ENCODE measurements around the gene MST1R.
A peak's percentile ranks its signal among the peaks of the same experiment; 100 is the strongest.
"Not testable (repeated sequence)": the region's sequence is repeated elsewhere in the genome, so short reads cannot be mapped to it uniquely, and the experiment has no call there.

The MST1R gene

DNA sequence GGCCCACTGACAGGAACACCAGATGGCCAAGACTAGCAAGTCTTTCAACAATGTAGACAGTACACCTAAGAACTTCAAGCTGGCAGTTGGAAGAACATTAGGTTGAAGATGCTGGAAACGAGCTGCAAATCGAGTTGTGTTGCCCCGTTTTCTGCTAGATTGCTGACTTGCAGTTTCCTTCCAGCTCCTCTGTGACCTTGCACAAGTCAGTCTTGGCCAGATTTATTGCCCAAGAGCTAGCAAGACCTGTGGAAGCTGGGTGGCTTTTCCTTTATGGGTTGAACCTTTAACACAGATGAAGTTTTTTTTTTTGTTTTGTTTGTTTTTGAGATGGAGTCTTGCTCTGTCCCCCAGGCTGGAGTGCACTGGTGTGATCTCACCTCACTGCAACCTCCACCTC lies 33.4 kb upstream of the MST1R start:
- no peak overlapping the region for H3K4me3 ChIP-seq (ENCODE audit: low read depth, low read length)
- TF ChIP-seq, protein P1, sequence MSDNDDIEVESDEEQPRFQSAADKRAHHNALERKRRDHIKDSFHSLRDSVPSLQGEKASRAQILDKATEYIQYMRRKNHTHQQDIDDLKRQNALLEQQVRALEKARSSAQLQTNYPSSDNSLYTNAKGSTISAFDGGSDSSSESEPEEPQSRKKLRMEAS (IDR thresholded peaks at IDR 0.05; ENCODE audit: low read depth, low read length), result no peak
- TF ChIP-seq MYC (IDR thresholded peaks at IDR 0.05; ENCODE audit: low read depth, low read length), result no peak
- TF ChIP-seq, protein P2, sequence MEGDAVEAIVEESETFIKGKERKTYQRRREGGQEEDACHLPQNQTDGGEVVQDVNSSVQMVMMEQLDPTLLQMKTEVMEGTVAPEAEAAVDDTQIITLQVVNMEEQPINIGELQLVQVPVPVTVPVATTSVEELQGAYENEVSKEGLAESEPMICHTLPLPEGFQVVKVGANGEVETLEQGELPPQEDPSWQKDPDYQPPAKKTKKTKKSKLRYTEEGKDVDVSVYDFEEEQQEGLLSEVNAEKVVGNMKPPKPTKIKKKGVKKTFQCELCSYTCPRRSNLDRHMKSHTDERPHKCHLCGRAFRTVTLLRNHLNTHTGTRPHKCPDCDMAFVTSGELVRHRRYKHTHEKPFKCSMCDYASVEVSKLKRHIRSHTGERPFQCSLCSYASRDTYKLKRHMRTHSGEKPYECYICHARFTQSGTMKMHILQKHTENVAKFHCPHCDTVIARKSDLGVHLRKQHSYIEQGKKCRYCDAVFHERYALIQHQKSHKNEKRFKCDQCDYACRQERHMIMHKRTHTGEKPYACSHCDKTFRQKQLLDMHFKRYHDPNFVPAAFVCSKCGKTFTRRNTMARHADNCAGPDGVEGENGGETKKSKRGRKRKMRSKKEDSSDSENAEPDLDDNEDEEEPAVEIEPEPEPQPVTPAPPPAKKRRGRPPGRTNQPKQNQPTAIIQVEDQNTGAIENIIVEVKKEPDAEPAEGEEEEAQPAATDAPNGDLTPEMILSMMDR (IDR thresholded peaks at IDR 0.05; ENCODE audit: low read depth, low read length), result no peak
- no peak for TF ChIP-seq POLR2A (IDR thresholded peaks at IDR 0.05; ENCODE audit: extremely low read depth, insufficient read length)
- peak; percentile 41 for DNase-seq (ENCODE audit: low read depth)

DNA sequence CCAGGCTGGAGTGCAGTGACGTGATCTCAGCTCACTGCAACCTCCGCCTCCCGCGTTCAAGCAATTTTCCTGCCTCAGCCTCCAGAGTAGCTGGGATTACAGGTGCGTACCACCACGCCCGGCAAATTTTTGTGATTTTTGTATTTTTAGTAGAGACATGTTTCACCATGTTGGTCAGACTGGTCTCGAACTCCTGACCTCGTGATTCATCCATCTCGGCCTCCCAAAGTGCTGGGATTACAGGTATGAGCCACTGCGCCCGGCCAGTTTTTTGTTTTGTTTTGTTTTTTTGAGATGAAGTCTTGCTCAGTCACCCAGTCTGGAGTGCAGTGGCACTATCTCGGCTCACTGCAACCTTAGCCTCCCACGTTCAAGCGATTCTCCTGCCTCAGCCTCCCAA lies 28.6 kb upstream of the MST1R start:
- not testable (repeated sequence) for H3K4me3 ChIP-seq (ENCODE audit: low read depth, low read length); DNase-seq (ENCODE audit: low read depth)

DNA sequence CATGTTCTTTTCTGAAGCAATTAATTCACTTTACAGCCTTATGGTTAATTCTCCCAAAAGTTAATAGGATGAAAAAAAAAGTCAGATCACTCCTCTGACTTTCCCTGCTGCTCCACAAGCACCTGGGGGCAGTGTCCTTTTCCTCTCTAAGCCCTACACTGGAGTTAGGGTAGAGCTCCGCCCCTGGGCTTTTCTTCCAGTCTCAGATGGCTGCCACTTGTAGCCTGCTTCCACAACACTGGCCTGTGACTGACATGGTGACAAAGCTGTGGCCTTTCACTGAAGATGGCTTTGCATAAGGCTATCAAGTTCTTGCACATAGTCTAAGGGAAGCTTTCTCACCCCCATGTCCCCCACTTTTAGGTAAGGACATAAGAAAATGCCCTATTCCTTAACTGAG lies 27.2 kb upstream of the MST1R start:
- TF ChIP-seq POLR2A (IDR thresholded peaks at IDR 0.05; ENCODE audit: extremely low read depth, insufficient read length) (no peak), MYC (IDR thresholded peaks at IDR 0.05; ENCODE audit: low read depth, low read length) (no peak)
- TF ChIP-seq, protein P1 (IDR thresholded peaks at IDR 0.05; ENCODE audit: low read depth, low read length), result no peak
- TF ChIP-seq, protein P2 (IDR thresholded peaks at IDR 0.05; ENCODE audit: low read depth, low read length), result no peak
- no peak overlapping the region for H3K4me3 ChIP-seq (ENCODE audit: low read depth, low read length)
- DNase-seq (ENCODE audit: low read depth), result peak; percentile 51

DNA sequence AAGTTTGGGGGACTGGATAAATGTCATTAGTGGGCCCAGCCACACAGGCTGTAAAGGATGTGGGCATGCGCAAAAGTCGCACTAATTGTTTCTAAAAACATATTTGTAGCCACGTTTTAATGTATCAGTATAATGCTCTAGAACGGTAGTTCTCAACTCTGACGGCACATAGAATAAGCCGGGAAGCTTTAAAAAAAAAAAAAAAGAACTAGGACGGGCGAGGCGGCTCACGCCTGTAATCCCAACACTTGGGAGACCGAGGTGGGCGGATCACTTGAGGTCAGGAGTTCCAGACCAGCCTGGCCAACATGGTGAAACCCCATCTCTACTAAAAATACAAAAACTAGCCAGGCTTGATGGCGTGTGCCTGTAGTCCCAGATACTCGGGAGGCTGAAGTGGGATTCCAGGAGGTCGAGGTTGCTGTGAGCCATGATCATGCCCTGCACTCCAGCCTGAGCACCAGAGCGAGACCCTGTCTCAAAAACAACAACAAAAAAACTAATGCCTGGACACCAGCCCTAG lies 26.6 kb upstream of the MST1R start:
- DNase-seq (ENCODE audit: low read depth), result no peak

DNA sequence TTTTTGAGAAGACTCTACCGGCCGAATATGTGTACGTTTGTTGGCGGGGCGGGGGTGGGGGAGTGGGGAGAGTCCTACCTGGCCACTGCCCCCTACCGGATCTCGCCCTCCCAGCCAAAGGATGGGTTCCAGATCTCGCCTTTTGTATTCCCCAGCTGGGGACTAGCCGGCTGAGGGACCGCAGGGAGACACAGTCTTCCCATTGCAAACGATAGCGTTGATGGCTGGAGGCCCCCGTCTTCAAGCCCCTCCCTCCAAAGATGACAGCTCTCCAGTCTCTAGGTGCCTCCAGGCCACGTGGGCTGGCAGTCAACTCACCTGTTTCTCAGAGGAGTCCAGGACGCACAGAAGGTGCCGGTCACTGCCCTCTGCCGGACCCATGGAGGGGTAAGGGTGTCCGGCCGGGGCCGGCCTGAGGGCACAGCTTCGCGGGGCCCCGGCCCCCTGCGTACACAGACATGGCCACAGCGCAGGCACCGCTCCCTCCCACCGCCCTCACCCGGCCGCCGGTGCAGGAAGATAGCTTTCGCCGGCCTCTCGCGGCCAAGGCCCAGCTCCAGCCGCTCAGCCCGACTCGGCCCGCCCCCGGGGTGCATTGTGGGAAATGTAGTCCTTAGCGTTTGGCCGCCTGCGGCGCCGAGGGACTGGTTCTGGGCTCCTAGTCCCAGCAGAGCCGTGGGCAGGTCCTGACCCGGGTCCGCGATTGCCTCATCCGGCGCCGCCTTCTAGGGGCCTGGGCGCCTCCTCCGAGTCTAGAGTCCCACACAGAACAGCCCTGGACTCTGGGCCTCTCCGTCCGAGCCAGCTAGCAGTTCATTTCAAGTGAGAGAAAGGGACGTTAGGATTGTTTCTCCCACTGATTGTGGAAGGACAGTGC lies 25.9 kb upstream of the MST1R start, which contains the start of gene MON1A:
Gene MON1A, minus strand, starts transcription at position 521 of the 877 bp plus-strand sequence. CDS start 16,465 bp downstream, outside the sequence.
- TF ChIP-seq, protein P1 (IDR thresholded peaks at IDR 0.05; ENCODE audit: low read depth, low read length), result peak; percentile 91
- TF ChIP-seq POLR2A (IDR thresholded peaks at IDR 0.05; ENCODE audit: extremely low read depth, insufficient read length) (peak; percentile 47), MYC (IDR thresholded peaks at IDR 0.05; ENCODE audit: low read depth, low read length) (no peak; the same call in none of the 2 replicates)
- TF ChIP-seq, protein P2 (IDR thresholded peaks at IDR 0.05; ENCODE audit: low read depth, low read length), result peak; percentile 10
- DNase-seq (ENCODE audit: low read depth), result peak; percentile 88
- peak within 1 kb of the TSS; percentile 80 for H3K4me3 ChIP-seq (ENCODE audit: low read depth, low read length)

More for the DNA sequence above, 26.6 kb upstream of the MST1R start:
- TF ChIP-seq MYC (IDR thresholded peaks at IDR 0.05; ENCODE audit: low read depth, low read length) (no peak), POLR2A (IDR thresholded peaks at IDR 0.05; ENCODE audit: extremely low read depth, insufficient read length) (no peak)
- TF ChIP-seq, protein P2 (IDR thresholded peaks at IDR 0.05; ENCODE audit: low read depth, low read length), result no peak
- TF ChIP-seq, protein P1 (IDR thresholded peaks at IDR 0.05; ENCODE audit: low read depth, low read length), result no peak
- peak overlapping the region; percentile 80 for H3K4me3 ChIP-seq (ENCODE audit: low read depth, low read length)

DNA sequence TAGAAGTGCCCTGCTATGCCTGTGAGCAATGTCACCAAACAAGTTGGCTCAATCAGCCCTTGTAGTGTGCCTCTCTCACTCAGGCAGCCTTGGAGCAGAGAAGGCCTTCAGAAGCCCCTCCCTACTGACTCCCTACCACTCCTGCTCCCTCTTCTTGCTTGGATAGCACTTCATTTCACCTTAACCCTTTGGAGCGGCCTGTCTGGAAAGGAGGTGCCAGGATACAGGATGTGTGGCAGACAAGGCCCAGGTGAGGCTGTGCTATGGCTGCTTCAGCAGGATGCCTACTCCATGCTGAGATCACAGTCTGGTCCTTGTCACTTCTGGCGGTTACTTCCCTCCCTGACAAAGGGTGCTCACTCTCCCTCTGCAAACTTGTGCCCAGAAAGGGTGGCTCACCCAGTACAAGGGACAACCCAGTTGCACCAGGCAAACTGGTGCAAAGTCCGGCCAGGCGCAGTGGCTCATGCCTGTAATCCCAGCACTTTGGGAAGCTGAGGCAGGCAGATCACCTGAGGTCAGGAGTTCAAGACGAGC lies 24.9 kb upstream of the MST1R start:
- TF ChIP-seq, protein P1 (IDR thresholded peaks at IDR 0.05; ENCODE audit: low read depth, low read length), result no peak
- TF ChIP-seq, protein P2 (IDR thresholded peaks at IDR 0.05; ENCODE audit: low read depth, low read length), result no peak
- TF ChIP-seq MYC (IDR thresholded peaks at IDR 0.05; ENCODE audit: low read depth, low read length) (no peak), POLR2A (IDR thresholded peaks at IDR 0.05; ENCODE audit: extremely low read depth, insufficient read length) (no peak)

More for the DNA sequence above, 24.9 kb upstream of the MST1R start:
- no peak for DNase-seq (ENCODE audit: low read depth)
- peak overlapping the region; percentile 13 for H3K4me3 ChIP-seq (ENCODE audit: low read depth, low read length)

All from NB4 (cell line).